HG02970 (cell line): ENCODE results near the gene PRODH2.

Experiments
- ATAC-seq: cut with Tn5 transposase; IDR thresholded peaks from one replicate; pipeline ENCODE4 v1.9.1; 2021; ENCODE audit warnings: mild to moderate bottlenecking, moderate library complexity, moderate number of reproducible peaks; ENCODE audit not compliant: unreplicated experiment, low FRiP score

Gene PRODH2

DNA sequence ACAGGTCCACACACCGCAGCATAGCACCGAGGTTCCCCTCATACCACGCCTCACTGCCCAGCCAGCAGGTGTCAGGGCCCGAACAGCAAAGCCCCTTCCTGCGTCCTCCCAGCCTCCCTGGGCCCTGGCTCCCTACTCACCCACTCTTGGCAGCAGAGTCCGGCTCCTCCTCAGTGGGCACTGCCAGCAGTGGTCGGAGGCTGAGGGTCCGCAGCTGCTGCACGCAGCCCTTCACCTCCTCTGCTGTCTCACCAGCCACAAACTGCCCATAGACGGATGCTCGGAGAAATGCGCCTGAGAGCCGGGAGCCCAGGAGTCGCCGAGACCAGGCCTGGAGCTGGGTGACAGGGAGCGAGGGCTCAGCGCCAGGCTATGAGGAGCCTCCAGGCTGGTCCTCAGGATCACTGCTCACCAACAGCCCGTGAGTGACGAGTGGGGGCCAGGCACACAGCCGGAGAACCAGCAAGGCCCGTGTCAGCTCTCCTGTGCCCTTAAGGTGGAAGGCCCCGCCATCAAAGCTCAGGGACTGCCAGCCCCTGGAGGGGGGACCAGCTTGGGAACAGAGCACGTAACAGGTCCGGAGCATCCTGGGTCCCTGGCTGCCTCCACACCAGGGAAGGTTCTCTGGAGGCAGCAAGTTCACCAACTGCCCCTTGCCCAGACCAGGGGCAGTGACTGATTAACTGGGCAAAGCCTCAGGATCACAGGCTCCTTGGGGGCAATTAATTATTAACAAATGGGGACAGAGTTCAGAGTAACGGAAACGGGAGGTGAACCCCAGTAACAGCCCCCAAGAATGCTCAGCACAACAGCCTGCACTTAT is at the start of gene PRODH2:
Gene PRODH2 (minus strand): TSS at position 626 of the 823 bp plus-strand sequence. CDS start 40 bp downstream, at position 586.
- ATAC-seq, result no peak

DNA sequence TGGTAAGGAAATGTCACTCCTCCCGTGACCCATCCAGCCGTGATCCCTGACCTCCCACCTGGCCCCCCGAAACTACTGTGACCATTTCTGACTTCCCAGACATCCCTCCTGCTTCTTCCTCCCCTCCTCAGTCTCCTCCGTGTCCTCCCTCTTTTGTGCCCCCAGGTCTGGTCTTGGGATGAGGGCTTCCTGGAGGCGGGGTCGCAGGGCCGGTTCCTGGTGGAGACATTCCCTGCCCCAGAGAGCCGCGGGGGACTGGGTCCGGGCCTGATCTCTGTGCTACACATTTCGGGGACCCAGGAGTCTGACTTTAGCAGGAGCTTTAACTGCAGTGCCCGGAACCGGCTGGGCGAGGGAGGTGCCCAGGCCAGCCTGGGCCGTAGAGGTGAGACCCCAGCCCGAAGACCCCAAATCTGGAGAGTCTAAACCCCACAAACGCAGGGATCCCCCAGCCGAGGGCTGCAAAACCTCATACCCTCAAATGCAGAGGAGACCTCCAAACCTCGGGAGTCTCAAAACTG is 49.1 kb upstream of the PRODH2 start:
- no peak for ATAC-seq

- ATAC-seq, result no peak
Measured at GRCh38 chr19:35860818-35861639, 48.4 kb upstream of the PRODH2 start.

GRCh38 chr19:35860436-35860817 is 47.8 kb upstream of the PRODH2 start:
- no peak for ATAC-seq

- no peak for ATAC-seq
Measured at GRCh38 chr19:35859414-35859813, 46.8 kb upstream of the PRODH2 start.

GRCh38 chr19:35858311-35858710 is 45.7 kb upstream of the PRODH2 start:
- no peak for ATAC-seq

- no peak for ATAC-seq
Measured at GRCh38 chr19:35856546-35857149, 44.0 kb upstream of the PRODH2 start, which contains the start of gene KIRREL2. KIRREL2 (plus strand) TSS chr19:35856911; CDS start chr19:35857120, 209 bp downstream.

- no peak for ATAC-seq
Measured at GRCh38 chr19:35853038-35853756, 40.6 kb upstream of the PRODH2 start.

DNA sequence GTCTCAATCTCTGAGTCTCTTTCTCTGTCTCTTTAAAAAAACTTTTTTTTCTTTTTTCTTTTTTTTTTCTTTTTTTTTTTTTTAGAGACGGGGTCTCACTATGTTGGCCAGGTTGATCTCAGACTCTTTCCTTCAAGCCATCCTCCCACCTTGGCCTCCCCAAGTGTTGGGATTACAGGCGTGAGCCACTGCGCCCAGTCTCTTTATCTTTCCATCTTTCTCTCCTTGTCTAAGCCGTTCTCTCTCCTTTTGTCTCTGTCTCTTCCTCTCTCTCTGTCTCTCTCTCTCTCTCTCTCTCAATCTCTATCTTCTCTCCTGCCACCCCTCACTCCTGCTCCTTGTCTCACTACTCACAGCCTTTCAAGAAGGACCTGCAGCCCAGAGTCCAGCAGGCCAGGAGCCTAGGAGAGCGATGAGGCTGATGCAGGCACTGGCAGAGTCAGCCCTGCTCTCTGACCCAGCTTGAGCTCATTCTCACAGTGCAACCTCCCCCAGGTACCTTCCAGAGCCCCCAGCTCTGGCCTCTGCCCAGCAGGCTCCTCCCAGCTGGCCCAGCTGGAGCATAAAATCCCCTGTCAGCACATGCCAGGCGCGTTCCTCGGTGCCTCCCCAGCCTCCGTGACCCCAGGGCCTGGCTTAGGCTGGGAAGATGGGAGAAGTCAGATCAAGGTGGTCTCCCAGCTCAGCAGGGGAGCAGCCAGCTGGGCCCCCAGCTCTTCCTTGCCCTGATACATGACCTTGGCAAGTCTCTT is 39.6 kb upstream of the PRODH2 start, which contains the start of gene NPHS1:
Gene NPHS1 (minus strand): TSS at position 476 of the 752 bp plus-strand sequence. CDS start 667 bp downstream, outside the sequence.
- no peak for ATAC-seq

DNA sequence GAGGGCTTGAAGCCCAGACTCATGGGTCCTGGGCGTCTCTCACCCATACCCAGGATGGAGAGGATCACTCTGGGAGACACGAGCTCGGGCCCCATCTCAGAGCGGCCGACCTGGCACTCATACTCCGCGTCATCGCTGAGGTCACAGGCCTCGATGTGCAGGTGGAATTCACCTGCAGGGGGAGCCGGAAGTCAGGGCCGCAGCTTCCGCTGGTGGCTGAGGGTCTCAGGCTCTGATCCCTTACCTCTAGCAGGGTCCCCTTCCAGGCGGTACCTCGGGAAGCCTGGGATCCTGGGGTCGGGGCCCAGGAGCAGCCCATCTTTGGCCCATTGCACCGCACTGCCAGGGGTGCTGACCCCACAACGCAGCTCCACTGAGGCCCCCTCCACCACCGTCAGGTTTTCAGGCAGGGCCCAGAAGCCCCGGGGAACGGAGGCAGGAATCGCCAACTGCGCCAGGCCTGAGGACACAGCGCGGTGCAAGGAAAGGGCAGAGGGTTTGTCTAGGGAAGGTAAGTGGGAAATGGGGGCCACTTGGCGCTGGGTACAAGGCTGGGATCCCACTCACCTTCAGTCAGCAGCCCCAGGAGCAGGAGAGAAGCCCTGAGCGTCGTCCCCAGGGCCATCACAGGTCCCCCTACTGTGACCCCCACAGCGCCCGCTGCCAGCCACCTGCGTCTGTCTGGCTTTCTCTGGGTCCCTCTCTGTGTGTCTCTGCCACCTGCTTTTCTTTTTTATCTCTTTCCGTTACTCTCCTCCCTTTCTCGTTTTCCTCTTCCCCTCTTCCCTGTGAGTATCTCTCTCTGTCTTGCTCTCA is 38.8 kb upstream of the PRODH2 start:
- ATAC-seq, result no peak

GRCh38 chr19:35848919-35849505 is 36.4 kb upstream of the PRODH2 start:
- no peak for ATAC-seq

DNA sequence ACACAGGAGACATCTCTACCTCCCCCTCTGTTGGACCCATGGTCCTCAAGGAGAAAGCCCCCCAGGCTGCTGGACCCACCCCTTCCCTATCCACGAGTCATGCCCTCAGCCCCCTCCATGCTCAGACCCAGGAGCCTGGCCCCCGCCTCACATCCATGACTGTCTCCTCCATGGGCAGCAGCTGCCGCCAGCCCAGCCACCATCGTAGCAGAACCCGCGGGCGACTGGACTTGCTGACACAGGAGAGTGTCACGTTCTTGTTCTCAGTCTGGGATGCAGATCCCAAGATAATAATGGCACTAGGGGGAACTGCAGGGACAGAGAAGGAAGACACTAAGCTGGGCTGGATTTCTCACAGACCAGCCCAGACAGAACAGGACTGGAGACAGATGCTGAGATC is 35.8 kb upstream of the PRODH2 start:
- ATAC-seq, result no peak

DNA sequence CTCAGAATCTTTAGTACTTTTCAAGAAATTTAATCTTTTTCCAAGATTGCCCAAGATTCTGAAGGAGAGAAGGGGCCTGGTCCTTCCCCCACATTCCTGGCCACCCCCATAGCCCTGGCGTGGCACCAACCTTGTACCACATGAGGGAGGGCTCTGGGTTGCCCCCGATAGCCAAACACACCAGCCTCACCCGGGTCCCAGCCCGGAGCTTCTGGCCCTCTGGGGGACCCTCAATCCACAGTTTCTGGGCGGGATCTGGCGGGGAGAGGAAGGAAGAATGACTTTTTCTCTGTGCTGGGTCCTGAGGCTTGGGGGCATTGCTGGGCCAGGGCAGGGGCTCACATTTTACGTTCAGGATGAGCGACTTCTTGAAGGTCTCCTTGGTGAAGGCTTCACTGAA is 35.3 kb upstream of the PRODH2 start:
- ATAC-seq, result no peak

- ATAC-seq, result no peak
Measured at GRCh38 chr19:35846038-35846668, 33.5 kb upstream of the PRODH2 start.

DNA sequence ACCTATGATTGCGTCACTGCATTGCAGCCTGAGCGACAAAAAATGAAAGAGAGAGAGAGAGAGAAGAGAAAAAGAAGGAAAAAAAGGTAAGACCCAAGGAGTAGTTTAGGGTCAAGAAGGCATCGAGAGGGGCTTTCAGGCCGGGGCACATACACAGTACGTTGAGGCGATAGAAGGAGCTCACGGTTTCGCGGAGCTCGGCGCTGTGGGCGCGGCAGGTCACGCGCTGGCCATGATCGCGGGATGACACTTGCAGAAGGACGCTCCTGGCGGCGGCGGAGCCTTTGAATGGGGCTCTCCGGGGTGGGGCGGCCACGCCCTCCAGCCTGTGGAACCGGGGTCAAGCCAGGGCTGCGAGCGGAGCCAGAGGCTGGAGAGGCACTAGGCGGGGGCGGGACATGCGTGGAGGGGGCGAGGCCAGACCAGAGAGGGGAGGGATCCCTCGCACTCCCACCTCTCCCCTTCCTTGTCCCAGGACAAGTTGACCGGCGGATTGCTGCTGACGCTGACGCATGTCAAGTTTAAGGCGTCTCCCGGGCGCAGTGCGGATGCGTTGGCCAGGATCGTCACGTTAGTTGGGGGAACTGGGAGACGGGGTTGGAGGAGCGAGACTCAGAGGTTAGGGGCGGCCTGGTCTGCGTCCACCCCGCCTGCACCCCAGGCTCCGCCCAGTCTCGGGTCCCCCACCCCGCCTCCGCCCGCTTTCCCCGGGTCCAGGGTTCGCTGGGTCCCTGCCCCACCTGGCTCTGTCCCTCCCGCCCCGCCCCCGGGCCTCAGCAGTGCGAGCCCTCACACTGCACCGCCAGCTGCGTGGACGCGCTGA is 32.8 kb upstream of the PRODH2 start:
- no peak for ATAC-seq

- no peak for ATAC-seq
Measured at GRCh38 chr19:35844482-35845214, 32.0 kb upstream of the PRODH2 start.
